ENCODE results near the gene AHDC1. TPM values are rescaled to one million over a fixed set of nuclear protein-coding genes. Genes with fewer than 3 reads are reported as not detected.

Gene AHDC1
- polyA plus RNA-seq, 1 donor (not counting 4 experiments of a cell fraction or from before 2014, with no cell fraction given), result 4.2 TPM

DNA sequence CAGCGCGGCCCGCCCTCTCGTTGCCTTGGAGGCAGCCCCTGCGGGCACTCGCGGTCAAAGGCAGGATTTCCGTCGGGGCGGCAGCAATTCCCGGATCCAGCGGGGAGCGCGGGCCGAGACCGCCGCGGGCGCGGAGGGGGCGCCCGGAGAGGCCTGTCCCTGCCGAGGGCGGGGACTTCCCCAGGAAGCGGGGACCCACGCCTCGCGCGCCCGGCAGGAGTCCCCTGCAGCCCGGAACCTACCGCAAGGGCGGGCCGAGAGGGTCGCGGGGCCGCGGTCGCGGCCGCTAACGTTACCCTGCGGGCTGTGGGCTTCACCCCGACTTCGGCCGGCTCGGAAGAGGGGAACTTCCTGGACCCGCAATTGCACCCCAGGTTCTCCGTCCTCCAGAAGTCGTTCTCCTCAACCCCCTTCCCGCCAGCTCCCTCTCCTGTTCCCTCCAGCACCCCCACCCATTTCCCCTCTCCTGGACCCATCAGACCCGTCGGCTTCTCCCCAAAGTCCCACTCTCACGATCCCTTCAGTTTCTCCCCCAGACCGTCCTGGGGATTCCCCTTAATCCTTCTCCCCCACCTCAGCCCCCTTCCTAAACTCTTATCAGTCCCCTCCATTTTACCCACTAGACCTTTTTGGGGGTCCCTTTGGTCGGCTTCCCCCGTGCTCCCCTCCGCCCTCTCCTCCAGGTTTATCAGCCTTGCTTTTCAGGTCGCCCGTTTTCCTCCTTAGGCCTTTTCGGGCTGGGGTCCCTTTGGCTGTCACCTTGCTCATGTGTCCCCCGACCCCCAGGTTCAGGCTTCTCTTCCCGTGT is 30.4 kb upstream of the AHDC1 start:
- peaks cover 8% of the 10 kb centered on the region for H3K4me1 ChIP-seq (ENCODE audit: control insufficient read depth, extremely low read depth, insufficient read depth, low read length)
- H3K4me2 ChIP-seq (ENCODE audit: control insufficient read depth, extremely low read depth, insufficient read depth, low read depth, low read length), result peak overlapping the region; percentile 52
- H3K27me3 ChIP-seq (ENCODE audit: control insufficient read depth, extremely low read depth, insufficient read depth, low read length), result peaks cover 16% of the 10 kb centered on the region
- no peaks in the 10 kb centered on the region for H3K36me3 ChIP-seq (ENCODE audit: control insufficient read depth in 2 of 2, extremely low read depth in 1 of 2, insufficient read depth in 2 of 2, low read length in 2 of 2)
- no peaks in the 10 kb centered on the region for H3K9me1 ChIP-seq (ENCODE audit: control insufficient read depth, extremely low read depth, insufficient read depth, low read length)
- peak overlapping the region; percentile 2 for H3K9ac ChIP-seq (ENCODE audit: control insufficient read depth, extremely low read depth, insufficient read depth, low read length)
- peak overlapping the region in 2 of 3 experiments; percentile 27 to 34 for H3K4me3 ChIP-seq (ENCODE audit: control insufficient read depth in 2 of 3, extremely low read depth in 1 of 3, insufficient read depth in 2 of 3, low read depth in 1 of 3, low read length in 3 of 3)
- no peaks in the 10 kb centered on the region for H4K20me1 ChIP-seq (ENCODE audit: control insufficient read depth, extremely low read depth, insufficient read depth, low read length)
- DNase-seq (ENCODE audit: low read depth, low spot score) (no peak), FAIRE-seq (no peak)
- no peaks in the 10 kb centered on the region for H3K9me3 ChIP-seq (ENCODE audit: control insufficient read depth, low read depth, low read length)
- dilution Hi-C loops (cut with MboI; ENCODE audit: extremely low pct_ligation_motif_present, low sequenced_read_pairs), result no loop called here
- no peaks in the 10 kb centered on the region for H3K79me2 ChIP-seq (ENCODE audit: control insufficient read depth, insufficient read depth, low read length)
- no peak overlapping the region for H3K27ac ChIP-seq (ENCODE audit: control insufficient read depth, insufficient read depth, low read length)
- peak overlapping the region; percentile 33 for H2AFZ ChIP-seq (ENCODE audit: control insufficient read depth, low read length)
- no peak for TF ChIP-seq EZH2 (IDR thresholded peaks at IDR 0.05; ENCODE audit: low read length)
- TF ChIP-seq, protein P1, sequence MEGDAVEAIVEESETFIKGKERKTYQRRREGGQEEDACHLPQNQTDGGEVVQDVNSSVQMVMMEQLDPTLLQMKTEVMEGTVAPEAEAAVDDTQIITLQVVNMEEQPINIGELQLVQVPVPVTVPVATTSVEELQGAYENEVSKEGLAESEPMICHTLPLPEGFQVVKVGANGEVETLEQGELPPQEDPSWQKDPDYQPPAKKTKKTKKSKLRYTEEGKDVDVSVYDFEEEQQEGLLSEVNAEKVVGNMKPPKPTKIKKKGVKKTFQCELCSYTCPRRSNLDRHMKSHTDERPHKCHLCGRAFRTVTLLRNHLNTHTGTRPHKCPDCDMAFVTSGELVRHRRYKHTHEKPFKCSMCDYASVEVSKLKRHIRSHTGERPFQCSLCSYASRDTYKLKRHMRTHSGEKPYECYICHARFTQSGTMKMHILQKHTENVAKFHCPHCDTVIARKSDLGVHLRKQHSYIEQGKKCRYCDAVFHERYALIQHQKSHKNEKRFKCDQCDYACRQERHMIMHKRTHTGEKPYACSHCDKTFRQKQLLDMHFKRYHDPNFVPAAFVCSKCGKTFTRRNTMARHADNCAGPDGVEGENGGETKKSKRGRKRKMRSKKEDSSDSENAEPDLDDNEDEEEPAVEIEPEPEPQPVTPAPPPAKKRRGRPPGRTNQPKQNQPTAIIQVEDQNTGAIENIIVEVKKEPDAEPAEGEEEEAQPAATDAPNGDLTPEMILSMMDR (optimal IDR thresholded peaks at IDR 0.05 in 1 of 3, IDR thresholded peaks at IDR 0.05 in 1 of 3, conservative IDR thresholded peaks at IDR 0.05 in 1 of 3; ENCODE audit: extremely low read depth in 1 of 3, insufficient read depth in 2 of 3, low read length in 3 of 3), result no peak

DNA sequence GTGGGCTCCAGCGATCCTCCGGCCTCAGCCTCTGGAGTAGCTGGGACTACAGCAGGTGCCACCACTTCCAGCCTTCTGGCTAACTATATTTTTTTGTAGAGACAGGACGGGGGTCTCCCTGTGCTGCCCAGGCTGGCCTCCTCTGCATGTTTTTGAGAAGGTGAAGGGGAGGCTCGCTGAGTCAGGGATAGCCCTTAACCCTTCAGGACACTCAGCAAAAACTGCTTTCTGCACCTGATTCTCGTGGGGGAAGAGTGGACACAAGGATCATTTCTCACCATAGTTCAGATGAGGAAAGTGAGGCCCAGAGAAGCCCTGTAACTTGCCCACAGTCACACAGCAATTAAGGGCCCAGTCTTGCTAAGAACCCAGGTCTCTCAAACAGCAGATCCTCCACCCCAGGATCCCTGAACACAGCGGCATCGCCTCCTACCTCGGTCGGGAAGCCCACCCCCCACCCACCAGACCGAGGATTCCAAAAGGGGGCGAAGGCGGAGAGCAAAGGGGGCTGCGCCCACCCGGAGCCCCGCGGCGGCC is 29.8 kb upstream of the AHDC1 start:
- no peak for TF ChIP-seq EZH2 (IDR thresholded peaks at IDR 0.05; ENCODE audit: low read length)
- TF ChIP-seq, protein P1 (optimal IDR thresholded peaks at IDR 0.05 in 1 of 3, IDR thresholded peaks at IDR 0.05 in 1 of 3, conservative IDR thresholded peaks at IDR 0.05 in 1 of 3; ENCODE audit: extremely low read depth in 1 of 3, insufficient read depth in 2 of 3, low read length in 3 of 3), result no peak
- peaks cover 8% of the 10 kb centered on the region for H3K4me1 ChIP-seq (ENCODE audit: control insufficient read depth, extremely low read depth, insufficient read depth, low read length)

More for the DNA sequence above, 29.8 kb upstream of the AHDC1 start:
- dilution Hi-C loops (cut with MboI; ENCODE audit: extremely low pct_ligation_motif_present, low sequenced_read_pairs), result no loop called here
- Histone ChIP-seq H3K36me3 (ENCODE audit: control insufficient read depth in 2 of 2, extremely low read depth in 1 of 2, insufficient read depth in 2 of 2, low read length in 2 of 2) (no peaks in the 10 kb centered on the region), H3K4me3 (ENCODE audit: control insufficient read depth in 2 of 3, extremely low read depth in 1 of 3, insufficient read depth in 2 of 3, low read depth in 1 of 3, low read length in 3 of 3) (peak overlapping the region in 2 of 3 experiments; percentile 27 to 34), H3K9me1 (ENCODE audit: control insufficient read depth, extremely low read depth, insufficient read depth, low read length) (no peaks in the 10 kb centered on the region), H4K20me1 (ENCODE audit: control insufficient read depth, extremely low read depth, insufficient read depth, low read length) (no peaks in the 10 kb centered on the region), H3K9ac (ENCODE audit: control insufficient read depth, extremely low read depth, insufficient read depth, low read length) (peak overlapping the region; percentile 2), H3K27ac (ENCODE audit: control insufficient read depth, insufficient read depth, low read length) (no peak overlapping the region), H3K27me3 (ENCODE audit: control insufficient read depth, extremely low read depth, insufficient read depth, low read length) (peaks cover 16% of the 10 kb centered on the region), H3K79me2 (ENCODE audit: control insufficient read depth, insufficient read depth, low read length) (no peaks in the 10 kb centered on the region), H2AFZ (ENCODE audit: control insufficient read depth, low read length) (no peak overlapping the region), H3K4me2 (ENCODE audit: control insufficient read depth, extremely low read depth, insufficient read depth, low read depth, low read length) (peak overlapping the region; percentile 52), H3K9me3 (ENCODE audit: control insufficient read depth, low read depth, low read length) (no peaks in the 10 kb centered on the region)
- FAIRE-seq (no peak), DNase-seq (ENCODE audit: low read depth, low spot score) (no peak)
